ENCODE measurements around the gene NUDT17. TPM values are rescaled to one million over a fixed set of nuclear protein-coding genes. Genes with fewer than 3 reads are reported as not detected.
A peak's percentile ranks its signal among the peaks of the same experiment; 100 is the strongest.

The NUDT17 gene
- total RNA-seq, 1 donor from 2014 or later = 3.8 TPM

DNA sequence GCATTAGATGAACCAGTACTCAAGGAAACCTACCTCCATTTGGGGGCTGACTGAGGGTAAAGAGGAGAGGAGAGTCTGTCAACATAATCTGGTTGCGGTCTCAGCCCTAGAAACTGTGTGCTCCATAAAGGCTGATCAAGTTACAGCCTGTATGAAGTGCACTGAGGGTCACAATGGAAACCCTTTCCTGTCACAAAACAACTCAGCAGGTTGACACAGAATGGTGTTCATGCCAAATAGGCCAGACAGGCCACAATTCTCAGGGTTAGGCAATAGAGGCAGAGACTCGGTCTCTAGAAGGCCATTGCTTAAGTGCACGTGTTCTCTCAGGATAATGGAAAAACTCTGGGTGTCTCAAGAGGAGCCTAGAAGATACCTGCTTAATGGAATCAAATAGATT is 44.3 kb downstream of the NUDT17 start:
- no peaks in the 10 kb centered on the region for H3K36me3 Mint-ChIP-seq (ENCODE audit: low read depth, unreplicated experiment)
- no peak overlapping the region for H3K27ac Mint-ChIP-seq (ENCODE audit: unreplicated experiment)
- no peaks in the 10 kb centered on the region for H3K9me3 Mint-ChIP-seq (ENCODE audit: unreplicated experiment)
- peaks cover 55% of the 10 kb centered on the region for H3K4me1 Mint-ChIP-seq (ENCODE audit: unreplicated experiment)
- TF ChIP-seq, protein P1, sequence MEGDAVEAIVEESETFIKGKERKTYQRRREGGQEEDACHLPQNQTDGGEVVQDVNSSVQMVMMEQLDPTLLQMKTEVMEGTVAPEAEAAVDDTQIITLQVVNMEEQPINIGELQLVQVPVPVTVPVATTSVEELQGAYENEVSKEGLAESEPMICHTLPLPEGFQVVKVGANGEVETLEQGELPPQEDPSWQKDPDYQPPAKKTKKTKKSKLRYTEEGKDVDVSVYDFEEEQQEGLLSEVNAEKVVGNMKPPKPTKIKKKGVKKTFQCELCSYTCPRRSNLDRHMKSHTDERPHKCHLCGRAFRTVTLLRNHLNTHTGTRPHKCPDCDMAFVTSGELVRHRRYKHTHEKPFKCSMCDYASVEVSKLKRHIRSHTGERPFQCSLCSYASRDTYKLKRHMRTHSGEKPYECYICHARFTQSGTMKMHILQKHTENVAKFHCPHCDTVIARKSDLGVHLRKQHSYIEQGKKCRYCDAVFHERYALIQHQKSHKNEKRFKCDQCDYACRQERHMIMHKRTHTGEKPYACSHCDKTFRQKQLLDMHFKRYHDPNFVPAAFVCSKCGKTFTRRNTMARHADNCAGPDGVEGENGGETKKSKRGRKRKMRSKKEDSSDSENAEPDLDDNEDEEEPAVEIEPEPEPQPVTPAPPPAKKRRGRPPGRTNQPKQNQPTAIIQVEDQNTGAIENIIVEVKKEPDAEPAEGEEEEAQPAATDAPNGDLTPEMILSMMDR (IDR thresholded peaks at IDR 0.05; ENCODE audit: unreplicated experiment) = no peak
- H3K4me3 Mint-ChIP-seq (ENCODE audit: unreplicated experiment) = no peak overlapping the region
- peaks cover 5% of the 10 kb centered on the region for H3K27me3 Mint-ChIP-seq (ENCODE audit: unreplicated experiment)
- no peak for DNase-seq (ENCODE audit: low spot score)

DNA sequence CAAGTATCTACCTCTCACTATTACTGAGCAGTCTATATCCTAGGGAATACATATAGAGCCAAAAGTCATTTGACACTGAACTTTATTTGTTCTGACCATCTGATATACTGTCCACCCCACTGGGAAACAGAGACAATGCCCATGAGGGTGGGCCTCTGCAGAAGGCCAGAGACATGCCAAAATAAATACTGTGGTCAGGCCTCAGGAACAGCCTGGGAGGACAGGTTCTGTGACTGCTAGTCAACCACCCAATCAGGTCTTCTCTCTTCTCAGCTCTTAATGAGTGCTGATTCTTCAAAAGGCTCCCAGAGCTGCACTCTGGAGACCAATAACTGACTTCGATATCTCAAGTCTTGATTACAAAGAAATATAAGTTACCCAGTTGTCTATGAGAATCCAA is 45.7 kb downstream of the NUDT17 start:
- Mint-ChIP-seq H3K4me3 (ENCODE audit: unreplicated experiment) (no peak overlapping the region), H3K27ac (ENCODE audit: unreplicated experiment) (peak overlapping the region; percentile 43), H3K36me3 (ENCODE audit: low read depth, unreplicated experiment) (peaks cover 5% of the 10 kb centered on the region), H3K4me1 (ENCODE audit: unreplicated experiment) (peaks cover 46% of the 10 kb centered on the region), H3K9me3 (ENCODE audit: unreplicated experiment) (no peaks in the 10 kb centered on the region), H3K27me3 (ENCODE audit: unreplicated experiment) (peaks cover 2% of the 10 kb centered on the region)
- TF ChIP-seq, protein P1 (IDR thresholded peaks at IDR 0.05; ENCODE audit: unreplicated experiment) = no peak
- DNase-seq (ENCODE audit: low spot score) = no peak

DNA sequence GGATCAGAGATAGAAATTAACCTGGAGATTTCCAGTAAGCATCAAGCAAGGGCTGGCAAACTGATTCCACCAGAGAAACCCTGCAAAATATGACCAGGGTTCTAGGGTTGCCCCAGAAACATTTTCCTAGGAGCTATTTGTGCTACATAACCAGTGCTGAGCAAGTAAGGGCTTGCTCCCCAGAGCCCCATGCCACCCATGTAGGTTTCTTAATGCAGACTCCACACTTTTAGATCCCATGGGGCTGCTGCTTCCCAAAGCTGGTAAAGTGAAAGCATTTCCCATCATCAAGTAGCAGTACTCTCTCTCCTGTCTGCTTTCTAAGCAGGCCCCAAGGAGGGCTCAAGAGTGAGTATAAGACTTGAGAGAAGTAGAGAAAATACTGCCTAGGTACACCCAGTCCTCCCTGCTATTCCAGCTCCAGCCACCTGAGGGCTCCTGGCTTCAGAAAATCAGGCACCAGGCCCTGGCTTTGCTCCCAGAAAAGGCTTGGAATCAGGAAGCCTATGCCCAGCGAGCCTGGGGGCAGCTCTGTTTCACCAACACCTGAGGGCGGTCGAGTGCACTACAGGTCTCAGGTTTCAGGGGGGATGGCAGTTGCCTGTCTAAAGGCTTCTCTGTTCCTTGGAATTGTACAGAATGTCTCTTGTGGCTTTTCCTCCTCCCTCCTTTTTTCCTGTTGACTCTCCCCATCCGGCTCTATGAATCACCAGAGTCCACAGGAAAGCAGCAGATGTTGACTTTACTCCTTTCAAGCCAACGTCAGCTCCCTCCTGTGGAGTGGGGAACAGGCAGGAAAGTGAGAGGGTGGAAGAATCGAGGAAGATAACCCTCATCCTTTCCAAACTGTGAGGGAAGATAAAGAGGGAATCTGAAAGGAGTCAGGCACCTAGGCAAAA is 46.4 kb downstream of the NUDT17 start:
- H3K9me3 Mint-ChIP-seq (ENCODE audit: unreplicated experiment) = no peaks in the 10 kb centered on the region
- DNase-seq (ENCODE audit: low spot score) = peak; percentile 97
- H3K4me1 Mint-ChIP-seq (ENCODE audit: unreplicated experiment) = peaks cover 40% of the 10 kb centered on the region
- peaks cover 2% of the 10 kb centered on the region for H3K27me3 Mint-ChIP-seq (ENCODE audit: unreplicated experiment)
- TF ChIP-seq, protein P1 (IDR thresholded peaks at IDR 0.05; ENCODE audit: unreplicated experiment) = peak; percentile 87
- peak overlapping the region; percentile 66 for H3K4me3 Mint-ChIP-seq (ENCODE audit: unreplicated experiment)
- peaks cover 9% of the 10 kb centered on the region for H3K36me3 Mint-ChIP-seq (ENCODE audit: low read depth, unreplicated experiment)
- peak overlapping the region; percentile 99 for H3K27ac Mint-ChIP-seq (ENCODE audit: unreplicated experiment)

DNA sequence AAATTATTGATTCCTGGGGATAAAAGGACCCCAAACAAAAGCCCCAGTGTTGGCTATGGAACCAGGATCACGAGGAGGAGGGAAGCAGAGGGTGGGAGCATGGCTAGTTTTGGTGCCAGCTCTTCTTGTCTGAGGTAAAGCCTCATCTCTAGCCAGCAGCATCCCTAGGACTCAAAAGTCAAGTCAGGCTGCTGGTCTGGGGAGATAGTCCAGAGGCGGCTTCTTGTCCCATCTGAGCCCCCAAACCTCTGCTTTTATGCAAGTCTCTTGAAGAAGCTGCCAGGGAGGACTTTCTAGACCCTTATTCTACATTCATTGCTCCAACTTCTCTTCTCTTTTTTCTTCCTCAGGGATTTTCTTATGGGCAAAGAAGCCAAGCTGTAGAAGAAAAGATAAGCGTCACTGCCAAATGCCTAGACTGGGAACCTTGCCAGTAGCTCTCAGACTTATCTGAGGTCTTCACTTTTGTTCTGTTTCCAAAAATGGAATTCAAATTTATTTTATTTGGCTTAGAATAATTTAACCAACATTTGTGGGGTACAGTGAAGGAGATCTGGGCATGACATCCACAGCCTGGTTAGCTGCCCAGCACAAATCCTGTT is 47.2 kb downstream of the NUDT17 start:
- Mint-ChIP-seq H3K36me3 (ENCODE audit: low read depth, unreplicated experiment) (peaks cover 12% of the 10 kb centered on the region), H3K9me3 (ENCODE audit: unreplicated experiment) (no peaks in the 10 kb centered on the region)
- DNase-seq (ENCODE audit: low spot score) = no peak

More for the DNA sequence above, 47.2 kb downstream of the NUDT17 start:
- H3K4me3 Mint-ChIP-seq (ENCODE audit: unreplicated experiment) = peak overlapping the region; percentile 66
- H3K27me3 Mint-ChIP-seq (ENCODE audit: unreplicated experiment) = peaks cover 2% of the 10 kb centered on the region
- H3K27ac Mint-ChIP-seq (ENCODE audit: unreplicated experiment) = peak overlapping the region; percentile 99
- peaks cover 40% of the 10 kb centered on the region for H3K4me1 Mint-ChIP-seq (ENCODE audit: unreplicated experiment)
- TF ChIP-seq, protein P1 (IDR thresholded peaks at IDR 0.05; ENCODE audit: unreplicated experiment) = no peak
